Adrenal gland (tissue), 5 donors: ENCODE measurements around the gene RUFY1.

Experiments
- POLR2A ChIP-seq, 2 donors: fragments of 450-650 bp; IDR thresholded peaks; one replicate each; pipeline ENCODE4 v1.6.1; 2017; ENCODE audit warnings: antibody characterized with exemption in 2 of 2, mild to moderate bottlenecking in 2 of 2, moderate library complexity in 1 of 2
- TF ChIP-seq, protein P1 (sequence below), 6 experiments: fragments of 450-650 bp in 4 of 6; fragments of 200-600 bp in 2 of 6; sonication (generic) in 1 of 6; IDR thresholded peaks; 1 replicate in 5 of 6; 2 replicates in 1 of 6; pipeline versions ENCODE4 v1.5.1 to v1.8.0; 2016 to 2021; ENCODE audit warnings: antibody characterized with exemption in 6 of 6, mild to moderate bottlenecking in 2 of 6, moderate library complexity in 1 of 6
- donor health status: DM: no; HTN: no; CAD: no.

DNA sequence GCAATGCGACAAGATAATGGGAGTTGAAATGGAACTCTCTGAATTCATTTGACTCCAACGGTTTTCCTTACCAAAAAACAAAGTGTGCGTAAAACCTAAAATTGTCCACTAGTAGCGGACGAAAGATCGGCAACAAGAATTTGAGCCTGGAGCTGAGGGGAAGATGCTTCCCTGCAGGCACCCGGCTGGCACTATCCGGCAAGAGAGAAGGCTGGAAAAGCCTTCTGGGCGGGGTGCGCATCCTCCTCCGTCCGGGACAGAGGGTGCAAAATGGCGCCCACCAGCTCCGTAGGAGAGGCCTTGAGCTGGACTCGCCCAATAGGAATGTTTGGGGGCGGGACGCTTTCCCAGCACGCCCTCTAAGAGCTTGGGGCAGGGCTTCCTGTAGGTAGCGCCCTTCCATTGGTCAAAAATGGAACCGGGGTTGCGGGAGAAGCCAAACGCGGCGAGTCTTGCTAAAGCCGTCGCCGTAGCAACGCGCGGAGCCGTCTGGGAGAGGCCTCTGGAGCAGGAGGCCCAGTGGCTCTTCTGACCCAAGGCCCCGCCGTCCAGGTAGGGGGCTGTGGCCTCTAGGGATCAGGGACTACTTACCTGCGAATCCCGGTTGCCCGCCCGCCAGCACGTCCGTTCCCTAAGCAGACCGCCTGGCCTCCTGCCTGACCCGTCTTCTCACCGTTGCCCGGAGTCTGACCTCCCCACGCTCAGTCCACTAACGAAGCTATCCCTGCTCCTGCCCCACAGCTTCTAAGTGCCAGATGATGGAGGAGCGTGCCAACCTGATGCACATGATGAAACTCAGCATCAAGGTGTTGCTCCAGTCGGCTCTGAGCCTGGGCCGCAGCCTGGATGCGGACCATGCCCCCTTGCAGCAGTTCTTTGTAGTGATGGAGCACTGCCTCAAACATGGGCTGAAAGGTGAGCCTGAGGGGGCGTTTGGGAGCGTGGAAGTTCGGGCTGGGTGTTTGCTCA is 9.2 kb downstream of the RUFY1 start:
- TF ChIP-seq, protein P1, sequence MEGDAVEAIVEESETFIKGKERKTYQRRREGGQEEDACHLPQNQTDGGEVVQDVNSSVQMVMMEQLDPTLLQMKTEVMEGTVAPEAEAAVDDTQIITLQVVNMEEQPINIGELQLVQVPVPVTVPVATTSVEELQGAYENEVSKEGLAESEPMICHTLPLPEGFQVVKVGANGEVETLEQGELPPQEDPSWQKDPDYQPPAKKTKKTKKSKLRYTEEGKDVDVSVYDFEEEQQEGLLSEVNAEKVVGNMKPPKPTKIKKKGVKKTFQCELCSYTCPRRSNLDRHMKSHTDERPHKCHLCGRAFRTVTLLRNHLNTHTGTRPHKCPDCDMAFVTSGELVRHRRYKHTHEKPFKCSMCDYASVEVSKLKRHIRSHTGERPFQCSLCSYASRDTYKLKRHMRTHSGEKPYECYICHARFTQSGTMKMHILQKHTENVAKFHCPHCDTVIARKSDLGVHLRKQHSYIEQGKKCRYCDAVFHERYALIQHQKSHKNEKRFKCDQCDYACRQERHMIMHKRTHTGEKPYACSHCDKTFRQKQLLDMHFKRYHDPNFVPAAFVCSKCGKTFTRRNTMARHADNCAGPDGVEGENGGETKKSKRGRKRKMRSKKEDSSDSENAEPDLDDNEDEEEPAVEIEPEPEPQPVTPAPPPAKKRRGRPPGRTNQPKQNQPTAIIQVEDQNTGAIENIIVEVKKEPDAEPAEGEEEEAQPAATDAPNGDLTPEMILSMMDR (IDR thresholded peaks at IDR 0.05), result peak in 1 of 6 experiments; percentile 6
- TF ChIP-seq POLR2A (IDR thresholded peaks at IDR 0.05), result peak; percentile 70 to 87
